K562 (cell line): ENCODE data around the gene CD74. TPM values are rescaled to one million over a fixed set of nuclear protein-coding genes. Genes with fewer than 3 reads are reported as not detected.
A peak's percentile ranks its signal among the peaks of the same experiment; 100 is the strongest.

Source experiments
- ATAC-seq: fragments of 200-7000 bp; cut with Tn5 transposase; 3 replicates; pipeline ENCODE4 v1.9.1; 2020; ENCODE audit warnings: moderate library complexity
- BruUV-seq: library from RNA; stranded (reverse); fragments of 400-500 nt; replicated peaks from 2 replicates; lab custom pipeline; 2021; lab: Mats Ljungman, UMichigan
- CTCF ChIA-PET: fragments of 300-600 bp; formaldehyde crosslinking; extraction: SDS; loops from one replicate; lab custom pipeline; 2021; ENCODE audit warnings: low intra/inter-chr PET ratio; lab: Yijun Ruan, JAX
- POLR2A ChIA-PET: fragments of 300-600, 350-650 bp; sonication (Branson Sonifier 250); formaldehyde crosslinking; extraction: SDS; loops from one replicate; lab custom pipeline; 2021; ENCODE audit warnings: antibody characterized with exemption, inconsistent platforms; lab: Yijun Ruan, JAX
- DNase-seq, 4 experiments: peaks; one replicate each; pipeline versions ENCODE4 v3.0.0 to v3.0.0-alpha.2; 2011 to 2018; ENCODE audit warnings: low spot score in 3 of 4, mixed read lengths in 3 of 4; ENCODE audit errors: extremely low read depth in 1 of 4
- FAIRE-seq: peaks from 2 replicates; lab custom pipeline; 2011; peaks lifted over from hg19 to GRCh38; lab: Jason Lieb, UNC
- H2AFZ ChIP-seq: 2 replicates; pipeline ENCODE4 v1.6.0; 2011; ENCODE audit warnings: low read depth, low read length, control low read depth, inconsistent platforms
- H3K27ac ChIP-seq: fragments of 200-600 bp; 3 replicates; pipeline ENCODE4 v1.8.0; 2011; ENCODE audit warnings: low read depth, mild to moderate bottlenecking, control low read depth, inconsistent platforms, low read length, moderate library complexity, mixed read lengths; ENCODE audit errors: extremely low read depth
- H3K27me3 ChIP-seq, 2 experiments: fragments of 300-600 bp in 1 of 2; 2 replicates in 1 of 2; 3 replicates in 1 of 2; pipeline versions ENCODE4 v1.6.0 to v1.8.0; 2011; ENCODE audit warnings: inconsistent platforms in 2 of 2, low read length in 2 of 2, mild to moderate bottlenecking in 1 of 2, mixed read lengths in 1 of 2, moderate library complexity in 1 of 2; ENCODE audit not compliant: control insufficient read depth in 2 of 2, insufficient read depth in 2 of 2
- H3K36me3 ChIP-seq: fragments of 300-600 bp; 3 replicates; pipeline ENCODE4 v1.8.0; 2011; ENCODE audit warnings: mild to moderate bottlenecking, low read length, inconsistent platforms; ENCODE audit not compliant: control insufficient read depth, insufficient read depth
- H3K4me1 ChIP-seq, 2 experiments: fragments of 200-600 bp in 1 of 2; replicated peaks in 1 of 2; 2 replicates in 1 of 2; 3 replicates in 1 of 2; pipeline versions ENCODE4 v1.5.1 to v1.8.0; 2011; ENCODE audit warnings: inconsistent platforms in 2 of 2, low read length in 2 of 2, mild to moderate bottlenecking in 1 of 2, mixed read lengths in 1 of 2, moderate library complexity in 1 of 2; ENCODE audit not compliant: control insufficient read depth in 2 of 2, insufficient read depth in 2 of 2
- H3K4me2 ChIP-seq: 2 replicates; pipeline ENCODE4 v1.6.1; 2011; ENCODE audit warnings: low read length, control low read depth, inconsistent platforms, mixed read lengths; ENCODE audit not compliant: insufficient read depth
- H3K4me3 ChIP-seq: fragments of 200-600 bp; sonication (generic), shearing (Covaris generic); 2 replicates; pipeline ENCODE4 v1.5.1; 2016; ENCODE audit warnings: control low read depth, inconsistent platforms
- H3K79me2 ChIP-seq: fragments of 200-600 bp; 3 replicates; pipeline ENCODE4 v1.8.0; 2011; ENCODE audit warnings: low read length, inconsistent platforms; ENCODE audit not compliant: control insufficient read depth, insufficient read depth
- H3K9ac ChIP-seq, 2 experiments: 2 replicates each; pipeline versions ENCODE4 v1.6.0 to v1.6.1; 2011; ENCODE audit warnings: low read depth in 2 of 2, low read length in 2 of 2, control low read depth in 1 of 2, inconsistent platforms in 1 of 2, mild to moderate bottlenecking in 1 of 2, mixed read lengths in 1 of 2; ENCODE audit not compliant: insufficient read depth in 1 of 2
- H3K9me1 ChIP-seq: one replicate; pipeline ENCODE4 v1.6.0; 2011; ENCODE audit warnings: inconsistent platforms, mild to moderate bottlenecking, low read length, moderate library complexity; ENCODE audit not compliant: control insufficient read depth, insufficient read depth
- H3K9me3 ChIP-seq: replicated peaks from 2 replicates; pipeline ENCODE4 v1.5.1; 2011; ENCODE audit warnings: low read depth, low read length, inconsistent platforms; ENCODE audit not compliant: control insufficient read depth, insufficient read depth
- H4K20me1 ChIP-seq: replicated peaks from 2 replicates; pipeline ENCODE4 v1.6.1; 2011; ENCODE audit warnings: low read length, inconsistent platforms, mixed read lengths; ENCODE audit not compliant: control insufficient read depth, insufficient read depth
- ADNP ChIP-seq: fragments of 200-800 bp; sonication (Bioruptor generic); IDR thresholded peaks from 2 replicates; pipeline ENCODE4 v1.6.1; 2016; ENCODE audit warnings: missing genetic modification characterization, missing compliant biosample characterization
- CHD1 ChIP-seq: fragments of 200-600 bp; sonication (generic); IDR thresholded peaks from one replicate; pipeline ENCODE4 v1.6.1; 2012; ENCODE audit warnings: mild to moderate bottlenecking, moderate library complexity, low read length, inconsistent platforms
- IRF1 ChIP-seq: sonication (generic); formaldehyde crosslinking; IDR thresholded peaks from 2 replicates; pipeline ENCODE4 v1.8.0; 2022; ENCODE audit warnings: missing genetic modification reagents, mild to moderate bottlenecking, borderline replicate concordance
- MNT ChIP-seq, 2 experiments: fragments of 450-650 bp; conservative IDR thresholded peaks; 2 replicates each; pipeline ENCODE4 v1.6.1; 2017; ENCODE audit warnings: mild to moderate bottlenecking in 2 of 2, moderate library complexity in 2 of 2
- RBFOX2 ChIP-seq: fragments of 200-400 bp; formaldehyde crosslinking; IDR thresholded peaks from 2 replicates; pipeline ENCODE4 v1.6.1; 2017; ENCODE audit warnings: low read depth, mild to moderate bottlenecking, low read length, moderate library complexity
- SAP30 ChIP-seq: fragments of 200-600 bp; sonication (generic); IDR thresholded peaks from 2 replicates; pipeline ENCODE4 v1.6.1; 2012; ENCODE audit warnings: borderline replicate concordance, low read depth, mild to moderate bottlenecking, moderate library complexity, low read length, control low read depth, inconsistent platforms; ENCODE audit not compliant: insufficient read depth, poor library complexity, severe bottlenecking
- ZNF121 ChIP-seq: sonication (generic); formaldehyde crosslinking; conservative IDR thresholded peaks from 2 replicates; pipeline ENCODE4 v1.8.0; 2022; ENCODE audit warnings: missing genetic modification reagents
- ZNF280A ChIP-seq: fragments of 450-650 bp; IDR thresholded peaks from 2 replicates; pipeline ENCODE4 v1.6.1; 2018; ENCODE audit warnings: mild to moderate bottlenecking, low read depth; ENCODE audit not compliant: partially characterized antibody
- ZNF316 ChIP-seq: fragments of 450-650 bp; IDR thresholded peaks from 2 replicates; pipeline ENCODE4 v1.6.1; 2016
- ZNF609 ChIP-seq: sonication (generic); formaldehyde crosslinking; IDR thresholded peaks from 2 replicates; pipeline ENCODE4 v1.8.1; 2023; ENCODE audit warnings: missing genetic modification reagents, mild to moderate bottlenecking, borderline replicate concordance
- WGBS: fragments of 100-300 bp; shearing (Covaris generic); methylation state at CpG from one replicate; pipeline ENCODE4 v1.1.6; 2016; ENCODE audit warnings: low coverage, mixed read lengths; ENCODE audit not compliant: insufficient coverage; ENCODE audit errors: missing lambda C conversion rate; 5-methylcytosine and 5-hydroxymethylcytosine counted together
- in situ Hi-C: fragments of 300-500 bp; cut with MboI; formaldehyde crosslinking; loops from 4 replicates; pipeline ENCODE4 v1.15.0; 2018; ENCODE audit warnings: inconsistent platforms, mixed read lengths
- intact Hi-C: fragments of 100-400 bp; cut with micrococcal nuclease; formaldehyde crosslinking; loops from 2 replicates; pipeline ENCODE4 v1.14.2; 2022
- polyA plus RNA-seq, 8 experiments: library from polyadenylated mRNA; depleted of rRNA in 4 of 8; stranded (reverse) in 5 of 8; unstranded in 3 of 8; fragments of >200 nt; fragmentation: Nextera tagmentation in 2 of 8; fragmentation: Illumina TruSeq in 1 of 8; extraction: Ambion mirVana in 2 of 8; extraction: Trizol in 1 of 8; gene quantifications; 2 replicates each; pipeline versions ENCODE4 v1.2.1 to v1.2.3, GENCODE V29; 2011 to 2014; ENCODE audit warnings: inconsistent platforms in 1 of 8, missing spikeins in 1 of 8
- total RNA-seq, 7 experiments: library from RNA; depleted of rRNA in 6 of 7; stranded (reverse); fragments of >200 nt in 6 of 7; fragmentation: Illumina TruSeq in 2 of 7; extraction: Trizol in 2 of 7; gene quantifications; 2 replicates each; pipeline versions ENCODE4 v1.2.1 to v1.2.3, GENCODE V29; 2011 to 2021; ENCODE audit warnings: low replicate concordance in 1 of 7

The CD74 gene
- total and polyA plus RNA-seq, 9 of the 15 experiments (the other 6 are each of a cell fraction or from before 2014, with no cell fraction given), result 0.07 to 4.8 (median 0.32) TPM

- Histone ChIP-seq H3K79me2 (peaks cover 47% of the 10 kb centered on the region), H3K27me3 (peaks cover 4 to 6% of the 10 kb centered on the region in 2 experiments; a peak in 3 of 5 replicates), H3K9me3 (no peaks in the 10 kb centered on the region), H3K4me1 (peaks cover 13 to 14% of the 10 kb centered on the region in 2 experiments; a peak in 4 of 5 replicates), H2AFZ (peak overlapping the region; percentile 87), H3K4me3 (peak overlapping the region; percentile 74), H3K4me2 (peak overlapping the region; percentile 89), H4K20me1 (peaks cover 12% of the 10 kb centered on the region), H3K9me1 (no peaks in the 10 kb centered on the region), H3K36me3 (peaks cover 48% of the 10 kb centered on the region), H3K27ac (peak overlapping the region; percentile 74), H3K9ac (peak overlapping the region; percentile 82 to 95)
- no peak for DNase-seq
- intact Hi-C loops, result loop anchor here (10.0 kb wide), 1 partner anchor 334 kb away; no protein-coding TSS in a partner anchor
- FAIRE-seq, result no peak
- no TSS peak for BruUV-seq
- no peak for ATAC-seq
- ChIA-PET CTCF (no interaction called here), POLR2A (interaction anchor here (1.0 kb wide), 1 partner anchor 19 kb away, joined by 3 read pairs; no protein-coding TSS in a partner anchor)
- 11% methylated on average over 23 of the region's 23 CpGs for WGBS
- in situ Hi-C loops, result no loop called here
- no peak for TF ChIP-seq RBFOX2
- TF ChIP-seq ZNF609 (CRISPR knock-in tag), result no peak
- TF ChIP-seq MNT (conservative IDR thresholded peaks at IDR 0.05), result peak in 1 of 2 experiments; percentile 8; a peak in 2 of 4 replicates
- TF ChIP-seq SAP30, result peak; percentile 72
- peak; percentile 57; the same call in 1 of the 2 replicates for TF ChIP-seq ADNP
- 0 out of 2 replicates have a peak, but pooled peaks have one; percentile 49 for TF ChIP-seq IRF1 (CRISPR knock-in tag)
- peak; percentile 17 for TF ChIP-seq ZNF280A
- TF ChIP-seq CHD1, result peak; percentile 18
- peak; percentile 77; the same call in 1 of the 2 replicates for TF ChIP-seq ZNF316
- peak; percentile 64; the same call in 1 of the 2 replicates for TF ChIP-seq ZNF121 (CRISPR knock-in tag)
These were observed 54.2 kb downstream of the CD74 start for GRCh38 chr5:150358261-150359095.
